Testis (tissue), 3 donors: ENCODE measurements around the gene COX15. TPM values are rescaled to one million over a fixed set of nuclear protein-coding genes. Genes with fewer than 3 reads are reported as not detected.
"Not testable (repeated sequence)": the region's sequence is repeated elsewhere in the genome, so short reads cannot be mapped to it uniquely, and the experiment has no call there.

Source experiments
- DNase-seq: peaks from one replicate; pipeline ENCODE4 v3.0.0-alpha.2; 2019
- H3K27ac ChIP-seq, 2 donors: fragments of 200-600 bp; sonication (generic); one replicate each; pipeline ENCODE4 v1.5.1; 2019
- H3K27me3 ChIP-seq: fragments of 200-600 bp; sonication (generic); one replicate; pipeline ENCODE4 v1.5.1; 2019
- H3K36me3 ChIP-seq: fragments of 200-600 bp; sonication (generic); one replicate; pipeline ENCODE4 v1.5.1; 2017; ENCODE audit warnings: low read depth; ENCODE audit errors: missing control alignments
- H3K4me1 ChIP-seq: fragments of 200-600 bp; sonication (generic); one replicate; pipeline ENCODE4 v1.5.1; 2019
- H3K4me3 ChIP-seq, 2 donors: fragments of 200-600 bp; sonication (generic); one replicate each; pipeline ENCODE4 v1.5.1; 2017 to 2019
- H3K9me3 ChIP-seq: fragments of 200-600 bp; sonication (generic); one replicate; pipeline ENCODE4 v1.5.1; 2017
- POLR2A ChIP-seq: fragments of 450-650 bp; IDR thresholded peaks from one replicate; pipeline ENCODE4 v1.6.1; 2017; ENCODE audit warnings: antibody characterized with exemption, mild to moderate bottlenecking, moderate library complexity
- WGBS, 2 donors: methylation state at CpG; one replicate each; pipeline ENCODE4 v1.1.5; 2018; 5-methylcytosine and 5-hydroxymethylcytosine counted together
- intact Hi-C: fragments of 100-400 bp; cut with DNase I; formaldehyde crosslinking; loops from one replicate; pipeline ENCODE4 v1.15.1; 2023; ENCODE audit warnings: low total_unique reads
- polyA plus RNA-seq: library from polyadenylated mRNA; stranded (reverse); fragments of 350-450 nt; fragmentation: Illumina TruSeq; extraction: RNeasy Lipid Tissue Mini Kit (QIAGEN cat#74804); gene quantifications from one replicate; pipeline ENCODE4 v1.2.3, GENCODE V29; 2014; ENCODE audit warnings: low read depth, low replicate concordance; ENCODE audit not compliant: insufficient read depth
- total RNA-seq, 2 donors: library from RNA; depleted of rRNA; stranded (reverse); fragments of >200 nt; gene quantifications; one replicate each; pipeline ENCODE4 v1.2.3, GENCODE V29; 2016
- TF ChIP-seq, protein P1 (sequence below), 3 experiments: fragments of 450-650 bp in 2 of 3; fragments of 200-600 bp in 1 of 3; sonication (generic) in 1 of 3; IDR thresholded peaks; one replicate each; pipeline ENCODE4 v1.5.1; 2016 to 2019; ENCODE audit warnings: antibody characterized with exemption in 3 of 3, mild to moderate bottlenecking in 2 of 3, moderate library complexity in 1 of 3

Gene COX15
- total and polyA plus RNA-seq, 3 donors from 2014 or later: 30.0 to 47.4 (median 45.8) TPM

DNA sequence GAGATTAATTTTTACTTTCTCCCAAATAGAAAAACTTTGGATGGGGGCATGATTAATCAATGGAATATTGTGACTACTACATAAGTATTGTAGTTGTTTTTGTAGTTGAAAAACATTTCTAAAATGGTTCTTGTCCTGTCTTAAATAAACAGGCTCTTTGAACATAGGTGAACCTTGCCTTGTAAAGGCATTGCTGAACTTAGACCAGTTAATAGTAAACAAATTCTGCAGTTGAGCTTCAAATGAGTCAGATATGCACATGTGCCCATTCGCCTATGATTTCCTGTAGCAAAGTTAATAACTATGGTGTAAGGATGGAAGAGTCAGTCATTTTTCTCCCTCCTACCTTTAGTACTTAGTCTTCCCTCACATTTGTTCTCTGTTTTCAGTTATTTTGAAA, 22.7 kb upstream of the COX15 start:
- TF ChIP-seq POLR2A: no peak
- TF ChIP-seq, protein P1, sequence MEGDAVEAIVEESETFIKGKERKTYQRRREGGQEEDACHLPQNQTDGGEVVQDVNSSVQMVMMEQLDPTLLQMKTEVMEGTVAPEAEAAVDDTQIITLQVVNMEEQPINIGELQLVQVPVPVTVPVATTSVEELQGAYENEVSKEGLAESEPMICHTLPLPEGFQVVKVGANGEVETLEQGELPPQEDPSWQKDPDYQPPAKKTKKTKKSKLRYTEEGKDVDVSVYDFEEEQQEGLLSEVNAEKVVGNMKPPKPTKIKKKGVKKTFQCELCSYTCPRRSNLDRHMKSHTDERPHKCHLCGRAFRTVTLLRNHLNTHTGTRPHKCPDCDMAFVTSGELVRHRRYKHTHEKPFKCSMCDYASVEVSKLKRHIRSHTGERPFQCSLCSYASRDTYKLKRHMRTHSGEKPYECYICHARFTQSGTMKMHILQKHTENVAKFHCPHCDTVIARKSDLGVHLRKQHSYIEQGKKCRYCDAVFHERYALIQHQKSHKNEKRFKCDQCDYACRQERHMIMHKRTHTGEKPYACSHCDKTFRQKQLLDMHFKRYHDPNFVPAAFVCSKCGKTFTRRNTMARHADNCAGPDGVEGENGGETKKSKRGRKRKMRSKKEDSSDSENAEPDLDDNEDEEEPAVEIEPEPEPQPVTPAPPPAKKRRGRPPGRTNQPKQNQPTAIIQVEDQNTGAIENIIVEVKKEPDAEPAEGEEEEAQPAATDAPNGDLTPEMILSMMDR (IDR thresholded peaks at IDR 0.05): no peak
- Histone ChIP-seq H3K4me1 (no peaks in the 10 kb centered on the region), H3K36me3 (no peaks in the 10 kb centered on the region), H3K4me3 (no peak overlapping the region), H3K9me3 (no peaks in the 10 kb centered on the region), H3K27ac (no peak overlapping the region), H3K27me3 (no peaks in the 10 kb centered on the region)
- DNase-seq: no peak
- 100% methylated on average over 1 of the region's 1 CpG for WGBS, 2 donors
- intact Hi-C loops: no loop called here

DNA sequence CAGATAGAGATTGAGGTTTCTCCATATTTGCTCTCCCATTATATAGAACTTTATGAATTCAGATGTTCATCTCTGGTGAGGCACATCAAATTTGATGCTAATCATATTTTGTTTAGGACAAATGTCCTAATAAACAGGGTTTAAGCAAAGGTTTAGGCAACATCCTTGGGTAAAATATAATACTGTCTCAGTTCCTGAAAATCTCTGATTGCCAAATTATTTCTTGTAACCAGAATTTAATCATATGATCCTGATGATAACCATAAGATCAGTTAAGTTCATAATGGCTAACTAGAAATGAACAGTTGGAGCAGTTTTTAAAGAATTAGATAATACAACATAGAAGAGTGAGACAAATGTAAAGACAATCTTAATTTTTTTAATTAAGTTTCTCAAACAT, 18.7 kb upstream of the COX15 start:
- Histone ChIP-seq H3K4me1 (no peaks in the 10 kb centered on the region), H3K27me3 (no peaks in the 10 kb centered on the region), H3K4me3 (no peak overlapping the region), H3K9me3 (no peaks in the 10 kb centered on the region), H3K27ac (no peak overlapping the region), H3K36me3 (no peaks in the 10 kb centered on the region)
- TF ChIP-seq, protein P1 (IDR thresholded peaks at IDR 0.05): no peak
- TF ChIP-seq POLR2A: no peak
- intact Hi-C loops: no loop called here
- no peak for DNase-seq

DNA sequence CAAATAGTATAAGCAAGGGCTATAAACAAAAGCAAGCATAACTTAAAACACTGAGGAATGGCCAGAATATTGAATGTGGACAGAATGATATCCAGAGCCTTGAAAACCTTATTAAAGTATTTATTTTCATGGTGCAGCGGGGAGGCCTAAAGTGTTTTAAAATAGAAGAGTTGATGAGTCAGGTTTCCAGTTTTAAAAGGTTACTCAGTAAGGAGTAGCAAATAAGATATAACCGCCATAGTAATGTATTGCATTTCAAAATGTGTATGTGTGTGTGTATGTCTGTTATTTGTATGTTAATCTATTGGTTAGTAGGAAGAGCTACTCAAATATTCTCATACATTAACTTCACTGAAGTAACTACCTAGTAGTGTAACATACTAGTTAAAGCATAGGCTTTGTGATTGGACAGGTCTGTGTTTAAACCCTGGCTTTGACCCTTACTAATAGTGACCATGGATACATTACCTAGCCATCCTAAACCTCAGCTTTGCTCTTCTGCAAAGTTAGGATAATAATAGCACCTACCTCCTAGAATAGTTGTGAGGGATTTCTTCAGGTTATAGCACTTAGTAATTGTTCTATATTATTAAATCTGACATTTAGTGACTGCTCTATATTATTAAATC, 17.0 kb upstream of the COX15 start:
- Histone ChIP-seq H3K27ac (no peak overlapping the region), H3K4me1 (no peaks in the 10 kb centered on the region), H3K4me3 (no peak overlapping the region), H3K9me3 (no peaks in the 10 kb centered on the region), H3K36me3 (no peaks in the 10 kb centered on the region), H3K27me3 (no peaks in the 10 kb centered on the region)
- WGBS, 2 donors: 95 to 96% methylated on average over 2 of the region's 2 CpGs
- TF ChIP-seq, protein P1 (IDR thresholded peaks at IDR 0.05): no peak
- TF ChIP-seq POLR2A: no peak
- intact Hi-C loops: no loop called here
- DNase-seq: no peak

DNA sequence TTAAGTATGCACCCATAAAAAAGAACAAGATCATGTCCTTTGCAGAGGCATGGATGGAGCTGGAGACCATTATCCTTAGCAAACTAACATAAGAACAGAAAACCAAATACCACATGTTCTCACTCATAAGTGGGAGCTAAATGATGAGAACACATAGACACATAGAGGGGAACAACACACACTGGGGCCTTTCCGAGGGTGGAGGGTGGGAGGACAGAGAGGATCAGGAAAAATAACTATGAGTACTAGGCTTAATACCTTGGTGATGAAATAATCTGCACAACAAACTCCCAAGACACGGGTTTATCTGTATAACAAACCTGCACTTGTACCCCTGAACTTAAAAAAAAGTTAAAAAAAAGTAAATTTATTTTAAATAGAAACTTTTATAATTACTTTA, 14.2 kb upstream of the COX15 start:
- DNase-seq, H3K27me3 ChIP-seq, H3K27ac ChIP-seq, H3K9me3 ChIP-seq, H3K36me3 ChIP-seq, H3K4me3 ChIP-seq, H3K4me1 ChIP-seq, intact Hi-C loops: not testable (repeated sequence)
- 93 to 95% methylated on average over 2 of the region's 2 CpGs for WGBS, 2 donors

DNA sequence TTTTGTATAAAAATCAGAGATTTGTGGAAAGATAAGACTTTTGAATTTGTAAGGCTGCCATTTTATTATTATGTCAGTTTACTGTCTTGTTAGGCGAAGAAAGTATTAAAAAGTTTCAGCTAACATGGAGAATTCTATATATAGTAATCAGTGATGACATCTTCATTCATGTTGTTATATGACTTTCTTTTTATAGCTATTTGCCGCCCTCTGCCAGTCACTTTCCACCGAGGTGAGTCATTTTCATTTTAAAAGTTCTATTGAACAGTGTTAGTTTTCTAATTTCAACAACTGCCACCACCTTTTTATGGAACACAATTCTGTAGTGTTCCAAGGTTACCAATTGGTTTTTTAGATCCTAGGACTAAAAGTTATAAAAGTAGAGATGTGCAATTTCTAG, 11.9 kb upstream of the COX15 start:
- Histone ChIP-seq H3K4me3 (no peak overlapping the region), H3K36me3 (no peaks in the 10 kb centered on the region), H3K27ac (no peak overlapping the region), H3K9me3 (no peaks in the 10 kb centered on the region), H3K4me1 (no peaks in the 10 kb centered on the region), H3K27me3 (no peaks in the 10 kb centered on the region)
- no peak for DNase-seq
- intact Hi-C loops: no loop called here
- WGBS, 2 donors: 94 to 98% methylated on average over 3 of the region's 3 CpGs
- TF ChIP-seq, protein P1 (IDR thresholded peaks at IDR 0.05): no peak
- no peak for TF ChIP-seq POLR2A
